HG03135 (cell line): ENCODE results near the gene LRRC23.
A peak's percentile ranks its signal among the peaks of the same experiment; 100 is the strongest.
"Not testable (repeated sequence)": the region's sequence is repeated elsewhere in the genome, so short reads cannot be mapped to it uniquely, and the experiment has no call there.

Experiments used
- ATAC-seq: cut with Tn5 transposase; IDR thresholded peaks from one replicate; pipeline ENCODE4 v1.9.1; 2021; ENCODE audit warnings: mild to moderate bottlenecking, moderate library complexity; ENCODE audit not compliant: unreplicated experiment

Gene LRRC23, protein sequence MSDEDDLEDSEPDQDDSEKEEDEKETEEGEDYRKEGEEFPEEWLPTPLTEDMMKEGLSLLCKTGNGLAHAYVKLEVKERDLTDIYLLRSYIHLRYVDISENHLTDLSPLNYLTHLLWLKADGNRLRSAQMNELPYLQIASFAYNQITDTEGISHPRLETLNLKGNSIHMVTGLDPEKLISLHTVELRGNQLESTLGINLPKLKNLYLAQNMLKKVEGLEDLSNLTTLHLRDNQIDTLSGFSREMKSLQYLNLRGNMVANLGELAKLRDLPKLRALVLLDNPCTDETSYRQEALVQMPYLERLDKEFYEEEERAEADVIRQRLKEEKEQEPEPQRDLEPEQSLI

GRCh38 chr12:6904280-6905276, at the start of gene LRRC23:
Gene LRRC23 (plus strand): TSS chr12:6904822. CDS start chr12:6905634, 812 bp downstream.
- ATAC-seq: peak; percentile 95

- ATAC-seq: no peak
Observed at GRCh38 chr12:6855322-6855721, 49.3 kb upstream of the LRRC23 start.

DNA sequence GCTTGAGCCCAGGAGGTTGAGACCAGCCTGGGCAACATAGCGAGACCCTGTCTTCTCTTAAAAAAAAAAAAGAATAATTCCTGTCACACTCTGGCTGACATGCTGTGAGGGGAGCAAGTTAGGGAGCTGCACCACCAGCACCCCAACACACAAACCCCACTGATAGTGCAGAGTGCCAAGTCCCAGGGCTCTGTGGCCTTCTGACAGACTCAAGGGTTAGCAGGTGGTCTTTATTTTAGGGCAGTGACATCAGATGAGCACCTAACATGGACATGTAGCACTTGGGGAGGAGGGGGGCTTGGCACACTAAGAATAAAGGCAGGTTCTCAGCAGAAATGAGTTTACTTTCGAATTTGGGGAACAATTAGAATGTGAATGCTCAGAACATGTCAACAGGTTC, 45.8 kb upstream of the LRRC23 start:
- no peak for ATAC-seq

- no peak for ATAC-seq
Observed at GRCh38 chr12:6860116-6860515, 44.5 kb upstream of the LRRC23 start.

GRCh38 chr12:6860942-6861341, 43.7 kb upstream of the LRRC23 start:
- no peak for ATAC-seq

DNA sequence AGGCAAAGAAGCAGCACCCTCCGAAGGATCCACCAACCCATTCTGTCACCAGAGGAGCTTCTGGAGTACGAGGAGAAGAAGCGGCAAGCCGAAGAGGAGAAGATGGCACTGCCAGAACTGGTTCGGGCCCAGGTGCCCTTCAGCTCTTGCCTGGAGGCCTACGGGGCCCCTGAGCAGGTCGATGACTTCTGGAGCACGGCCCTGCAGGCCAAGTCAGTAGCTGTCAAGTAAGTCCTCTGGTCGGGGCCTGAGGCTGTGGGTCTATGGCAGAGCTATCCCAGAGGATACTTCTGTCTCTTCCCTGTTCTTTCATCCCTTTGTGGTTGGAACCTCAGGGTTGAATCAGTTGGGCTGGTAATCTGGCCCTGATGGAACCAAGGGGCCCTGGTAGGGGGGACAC, 43.2 kb upstream of the LRRC23 start:
- no peak for ATAC-seq

GRCh38 chr12:6863033-6863432, 41.6 kb upstream of the LRRC23 start:
- ATAC-seq: no peak

- ATAC-seq: no peak
Observed at GRCh38 chr12:6863586-6864321, 40.9 kb upstream of the LRRC23 start.

GRCh38 chr12:6865307-6865706, 39.3 kb upstream of the LRRC23 start:
- not testable (repeated sequence) for ATAC-seq

DNA sequence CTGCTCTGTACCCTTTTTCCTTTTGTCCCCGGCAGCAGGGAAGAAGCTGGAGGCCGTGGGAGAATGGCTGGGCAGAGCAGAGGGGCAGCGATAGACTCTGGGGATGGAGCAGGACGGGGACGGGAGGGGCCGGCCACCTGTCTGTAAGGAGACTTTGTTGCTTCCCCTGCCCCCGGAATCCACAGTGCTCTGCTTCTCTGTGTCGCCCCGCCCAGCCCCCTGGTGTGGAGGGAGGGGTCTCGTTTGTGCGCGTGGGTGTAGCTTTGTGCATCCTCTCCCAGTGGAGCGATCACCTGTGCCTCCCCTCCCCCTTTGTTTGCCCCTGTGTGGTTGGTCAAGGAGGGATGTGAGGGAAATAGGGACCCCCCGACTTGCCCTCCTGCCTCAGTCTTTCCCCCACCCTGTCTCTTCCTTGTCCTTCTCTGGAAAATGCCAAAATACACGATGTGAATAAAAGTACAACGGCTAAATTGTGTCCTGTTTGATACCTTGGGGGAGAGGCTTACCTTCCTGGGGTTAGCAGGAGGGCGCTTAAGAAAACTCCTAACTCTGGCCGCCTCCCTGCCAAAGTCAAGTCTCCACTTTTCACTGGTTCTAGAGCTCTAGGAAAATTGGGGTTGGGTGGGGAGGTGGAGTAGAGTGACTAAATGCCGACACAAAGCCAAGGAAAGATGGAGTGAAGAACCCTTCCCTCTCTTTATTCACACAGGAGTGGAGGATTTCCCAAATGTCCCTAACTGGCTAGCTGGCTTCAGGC, 38.3 kb upstream of the LRRC23 start:
- ATAC-seq: no peak

DNA sequence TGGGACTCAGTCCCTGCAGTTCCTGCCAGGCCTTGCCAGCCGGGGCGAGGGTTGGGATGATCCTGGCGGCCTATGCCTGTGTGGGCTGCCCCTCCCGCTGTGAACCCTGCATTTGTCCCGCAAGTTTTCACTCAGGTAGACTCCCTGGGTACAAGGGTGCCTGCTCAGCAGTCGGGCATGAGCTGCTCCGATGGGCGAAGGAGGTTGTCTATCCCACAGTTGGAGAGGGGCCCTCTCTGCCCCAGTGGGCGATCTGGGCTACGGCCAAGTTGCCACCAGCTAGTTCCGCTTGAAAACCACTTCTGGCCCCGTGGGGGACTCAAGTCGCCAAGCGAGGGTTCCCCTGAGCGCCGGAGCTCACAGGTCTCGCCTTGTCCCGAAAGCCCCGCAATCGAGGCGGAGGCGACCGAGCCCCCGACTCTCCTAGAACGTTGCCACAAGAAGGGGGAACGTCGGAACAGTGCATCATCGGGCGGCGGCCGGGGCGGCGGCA, 37.7 kb upstream of the LRRC23 start:
- ATAC-seq: no peak

GRCh38 chr12:6867413-6868210, 37.0 kb upstream of the LRRC23 start, which contains the start of gene TPI1:
Gene TPI1 (plus strand): TSS chr12:6867531. CDS start chr12:6867567, 36 bp downstream.
- ATAC-seq: peak; percentile 63

GRCh38 chr12:6868211-6869048, 36.2 kb upstream of the LRRC23 start:
- ATAC-seq: no peak

DNA sequence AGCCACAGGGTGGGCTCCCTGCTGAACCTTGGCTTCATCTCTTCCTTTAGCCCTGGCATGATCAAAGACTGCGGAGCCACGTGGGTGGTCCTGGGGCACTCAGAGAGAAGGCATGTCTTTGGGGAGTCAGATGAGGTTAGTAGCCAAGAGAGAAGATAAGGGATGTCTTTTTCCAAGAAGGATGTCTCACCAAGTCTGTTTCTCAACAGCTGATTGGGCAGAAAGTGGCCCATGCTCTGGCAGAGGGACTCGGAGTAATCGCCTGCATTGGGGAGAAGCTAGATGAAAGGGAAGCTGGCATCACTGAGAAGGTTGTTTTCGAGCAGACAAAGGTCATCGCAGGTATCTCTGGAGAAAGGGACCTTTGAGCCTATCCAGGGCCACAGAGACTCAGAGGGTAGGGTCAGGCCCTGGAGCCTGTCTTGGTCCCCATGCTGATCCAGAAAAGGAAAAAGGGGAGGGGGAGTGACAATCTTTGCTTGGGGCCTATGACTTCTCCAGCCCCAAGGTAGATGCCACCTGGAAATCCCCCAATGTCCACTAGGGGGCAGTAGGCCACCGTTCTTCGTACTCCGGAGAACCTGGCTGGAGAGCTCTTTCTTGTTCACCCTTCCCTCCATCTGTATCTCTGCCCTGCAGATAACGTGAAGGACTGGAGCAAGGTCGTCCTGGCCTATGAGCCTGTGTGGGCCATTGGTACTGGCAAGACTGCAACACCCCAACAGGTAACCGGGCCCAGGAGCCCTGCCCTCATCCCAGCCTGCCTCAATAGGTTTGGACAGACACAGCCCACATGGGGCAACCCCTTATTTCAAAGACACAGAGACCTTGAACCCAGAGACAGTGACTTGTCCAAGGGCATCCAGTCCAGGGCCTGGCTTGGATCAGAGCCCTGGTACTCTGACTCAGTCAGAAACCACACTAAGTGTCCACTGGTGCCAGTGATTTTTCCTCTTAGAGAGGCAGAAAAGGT, 35.3 kb upstream of the LRRC23 start:
- no peak for ATAC-seq

DNA sequence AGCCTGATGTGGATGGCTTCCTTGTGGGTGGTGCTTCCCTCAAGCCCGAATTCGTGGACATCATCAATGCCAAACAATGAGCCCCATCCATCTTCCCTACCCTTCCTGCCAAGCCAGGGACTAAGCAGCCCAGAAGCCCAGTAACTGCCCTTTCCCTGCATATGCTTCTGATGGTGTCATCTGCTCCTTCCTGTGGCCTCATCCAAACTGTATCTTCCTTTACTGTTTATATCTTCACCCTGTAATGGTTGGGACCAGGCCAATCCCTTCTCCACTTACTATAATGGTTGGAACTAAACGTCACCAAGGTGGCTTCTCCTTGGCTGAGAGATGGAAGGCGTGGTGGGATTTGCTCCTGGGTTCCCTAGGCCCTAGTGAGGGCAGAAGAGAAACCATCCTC, 34.3 kb upstream of the LRRC23 start:
- ATAC-seq: not testable (repeated sequence)

DNA sequence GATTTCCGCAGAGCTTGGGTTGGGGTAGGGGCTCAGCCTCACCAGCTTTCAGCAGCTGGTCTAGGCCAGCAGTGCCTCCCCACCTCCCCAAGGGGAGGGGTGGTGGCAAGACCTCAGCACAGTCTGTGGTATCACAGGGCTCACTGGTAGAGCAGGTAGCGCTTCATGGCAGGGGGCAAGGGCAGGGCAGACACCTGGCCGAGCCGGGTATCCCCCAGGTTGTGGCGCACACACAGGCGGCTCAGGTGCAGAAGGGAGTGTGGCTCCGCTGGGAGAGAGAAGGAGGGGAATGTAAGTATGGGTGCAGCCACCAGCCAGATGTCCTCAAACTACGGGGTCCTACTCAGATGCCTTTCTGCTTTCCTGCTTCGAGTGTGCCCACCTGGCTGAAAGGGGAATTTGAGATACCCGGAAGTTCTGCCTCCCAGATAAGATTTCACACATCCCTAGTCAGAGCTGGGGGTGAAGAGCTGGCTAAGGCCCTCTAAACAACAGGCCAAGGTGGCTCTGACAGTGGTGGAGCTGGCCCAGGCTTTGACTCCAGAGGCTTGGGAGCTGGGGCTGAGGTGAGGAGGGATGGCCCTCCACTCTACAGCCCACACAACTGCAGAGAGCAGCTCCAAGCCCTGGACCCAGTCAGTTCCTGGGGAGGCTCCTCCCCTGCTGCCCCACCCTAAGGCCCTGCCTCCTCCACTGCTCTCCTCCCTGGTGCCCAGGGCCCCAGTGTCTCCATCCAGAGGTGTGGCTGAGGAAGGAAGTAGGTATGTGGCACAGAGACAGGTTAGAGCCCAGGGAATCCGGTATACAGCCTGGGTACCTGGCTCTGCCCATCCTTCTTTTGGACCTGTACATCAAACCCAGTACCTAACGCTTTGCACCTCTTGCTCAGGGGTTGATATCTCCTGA, 33.3 kb upstream of the LRRC23 start:
- ATAC-seq: no peak
